Common myeloid progenitor, CD34-positive (primary cell): ENCODE results near the gene WDR83.
"Not testable (repeated sequence)": the region's sequence is repeated elsewhere in the genome, so short reads cannot be mapped to it uniquely, and the experiment has no call there.

ENCODE experiments used
- CTCF ChIA-PET: fragments of 350-600 bp; sonication (Branson Sonifier 250); formaldehyde crosslinking; loops from one replicate; lab custom pipeline; 2021; ENCODE audit warnings: antibody characterized with exemption; lab: Charles Lee
- POLR2A ChIA-PET: fragments of 350-600 bp; sonication (Branson Sonifier 250); formaldehyde crosslinking; loops from one replicate; lab custom pipeline; 2021; ENCODE audit warnings: antibody characterized with exemption; lab: Charles Lee
- DNase-seq, 3 donors: peaks; one replicate each; pipeline versions ENCODE4 v3.0.0 to v3.0.0-alpha.2; 2013
- H3K27ac ChIP-seq, 2 experiments: 1 replicate in 1 of 2; 2 replicates in 1 of 2; pipeline ENCODE4 v1.7.0; 2013; ENCODE audit warnings: inconsistent platforms in 2 of 2, low read length in 2 of 2, mild to moderate bottlenecking in 2 of 2, low read depth in 1 of 2, moderate library complexity in 1 of 2; ENCODE audit not compliant: severe bottlenecking in 2 of 2, insufficient read depth in 1 of 2, poor library complexity in 1 of 2
- H3K27me3 ChIP-seq, 5 experiments: replicated peaks in 2 of 5; 1 replicate in 3 of 5; 2 replicates in 2 of 5; pipeline versions ENCODE4 v1.6.1 to v1.7.0; 2013; ENCODE audit warnings: low read length in 4 of 5, mild to moderate bottlenecking in 2 of 5, moderate library complexity in 2 of 5, inconsistent platforms in 1 of 5; ENCODE audit not compliant: insufficient read depth in 5 of 5, control insufficient read depth in 4 of 5
- H3K36me3 ChIP-seq, 4 experiments: 1 replicate in 2 of 4; 2 replicates in 2 of 4; pipeline versions ENCODE4 v1.6.1 to v1.7.0; 2013; ENCODE audit warnings: low read length in 3 of 4, control low read depth in 1 of 4, mild to moderate bottlenecking in 1 of 4; ENCODE audit not compliant: control insufficient read depth in 4 of 4, insufficient read depth in 4 of 4
- H3K4me1 ChIP-seq, 4 experiments: 1 replicate in 3 of 4; 2 replicates in 1 of 4; pipeline versions ENCODE4 v1.6.1 to v1.7.1; 2013; ENCODE audit warnings: low read length in 3 of 4, mild to moderate bottlenecking in 3 of 4, control low read depth in 1 of 4, inconsistent platforms in 1 of 4, moderate library complexity in 1 of 4; ENCODE audit not compliant: control insufficient read depth in 4 of 4, insufficient read depth in 4 of 4; ENCODE audit errors: control extremely low read depth in 1 of 4
- H3K4me3 ChIP-seq, 7 experiments: 1 replicate in 4 of 7; 2 replicates in 3 of 7; pipeline versions ENCODE4 v1.5.1 to v1.7.0; 2013; ENCODE audit warnings: mild to moderate bottlenecking in 7 of 7, low read length in 6 of 7, moderate library complexity in 6 of 7, inconsistent platforms in 2 of 7, low read depth in 2 of 7, control low read depth in 1 of 7; ENCODE audit not compliant: insufficient read depth in 4 of 7, control insufficient read depth in 1 of 7; ENCODE audit errors: extremely low read depth in 1 of 7
- H3K9me3 ChIP-seq, 5 experiments: 1 replicate in 4 of 5; 2 replicates in 1 of 5; pipeline versions ENCODE4 v1.6.1 to v1.7.1; 2013; ENCODE audit warnings: low read length in 4 of 5, mild to moderate bottlenecking in 2 of 5, inconsistent platforms in 1 of 5, low read depth in 1 of 5, moderate library complexity in 1 of 5; ENCODE audit not compliant: control insufficient read depth in 4 of 5, insufficient read depth in 2 of 5; ENCODE audit errors: control extremely low read depth in 1 of 5
- WGBS: methylation state at CpG from one replicate; pipeline ENCODE4 v1.1.5; 2013; ENCODE audit not compliant: insufficient coverage; 5-methylcytosine and 5-hydroxymethylcytosine counted together

Gene WDR83

GRCh38 chr19:12696366-12697335 is 30.0 kb downstream of the WDR83 start, which contains the start of gene FBXW9:
Gene FBXW9, minus strand, starts transcription at chr19:12696631. Its CDS starts 50 bp downstream, at chr19:12696581.
- 4% methylated on average over 56 of the region's 59 CpGs for WGBS
- POLR2A ChIA-PET = interaction anchor here (0.5 to 1.7 kb wide), 8 partner anchors 12 to 1721 kb away, joined by 3 to 10 read pairs (median 3); partner anchors contain the start of gene DHPS

GRCh38 chr19:12697425-12697824 is 30.8 kb downstream of the WDR83 start:
- WGBS = 97% methylated on average over 21 of the region's 22 CpGs
- POLR2A ChIA-PET, H3K27me3 ChIP-seq, H3K9me3 ChIP-seq, DNase-seq: not testable (repeated sequence)
- peaks cover 9 to 48% (median 24%) of the 10 kb centered on the region in 4 experiments for H3K36me3 ChIP-seq
- CTCF ChIA-PET = interaction anchor here (0.9 to 3.5 kb wide), 5 partner anchors 13 to 35 kb away, joined by 3 to 27 read pairs (median 4); no protein-coding TSS in a partner anchor
- peaks cover 7 to 43% (median 32%) of the 10 kb centered on the region in 4 experiments for H3K4me1 ChIP-seq
- peak overlapping the region in 5 of 7 experiments; percentile 82 to 93 (median 85) for H3K4me3 ChIP-seq
- peak overlapping the region; percentile 68 to 87 for H3K27ac ChIP-seq

More at GRCh38 chr19:12696366-12697335, 30.0 kb downstream of the WDR83 start, which contains the start of gene FBXW9:
- CTCF ChIA-PET = interaction anchor here (0.7 to 3.5 kb wide), 13 partner anchors 11 to 132 kb away, joined by 3 to 27 read pairs (median 3); partner anchors contain the start of genes DHPS and JUNB
- Histone ChIP-seq H3K36me3 (peaks cover 6 to 40% (median 18%) of the 10 kb centered on the region in 4 experiments), H3K4me1 (peaks cover 7 to 43% (median 32%) of the 10 kb centered on the region in 4 experiments), H3K27me3 (no peaks in the 10 kb centered on the region), H3K27ac (peak within 1 kb of the TSS; percentile 68 to 87), H3K9me3 (no peaks in the 10 kb centered on the region), H3K4me3 (peak within 1 kb of the TSS; percentile 60 to 93 (median 84))
- peak; percentile 99 for DNase-seq

GRCh38 chr19:12698138-12698537 is 31.5 kb downstream of the WDR83 start:
- Histone ChIP-seq H3K27ac (peak overlapping the region in 1 of 2 experiments; percentile 43), H3K9me3 (no peaks in the 10 kb centered on the region)

GRCh38 chr19:12701596-12702282 is 35.1 kb downstream of the WDR83 start:
- no peak for DNase-seq
- H3K4me3 ChIP-seq = no peak overlapping the region
- no peak overlapping the region for H3K27ac ChIP-seq
- H3K4me1 ChIP-seq = peaks cover 5 to 22% (median 15%) of the 10 kb centered on the region in 4 experiments
- ChIA-PET POLR2A (no interaction called here), CTCF (no interaction called here)
- H3K9me3 ChIP-seq = no peaks in the 10 kb centered on the region
- peaks cover 13 to 81% (median 59%) of the 10 kb centered on the region in 4 experiments for H3K36me3 ChIP-seq
- 96% methylated on average over 32 of the region's 33 CpGs for WGBS
- no peaks in the 10 kb centered on the region for H3K27me3 ChIP-seq

More at GRCh38 chr19:12698138-12698537, 31.5 kb downstream of the WDR83 start:
- 71% methylated on average over 3 of the region's 6 CpGs for WGBS
- ChIA-PET POLR2A (no interaction called here), CTCF (interaction anchor here (0.7 to 3.5 kb wide), 4 partner anchors 17 to 62 kb away, joined by 3 to 27 read pairs (median 4); no protein-coding TSS in a partner anchor)
- peak in 1 of 3 donors; percentile 9 for DNase-seq
- H3K4me1 ChIP-seq = peaks cover 7 to 43% (median 32%) of the 10 kb centered on the region in 4 experiments
- H3K4me3 ChIP-seq = no peak overlapping the region
- H3K27me3 ChIP-seq = no peaks in the 10 kb centered on the region
- peaks cover 9 to 49% (median 31%) of the 10 kb centered on the region in 4 experiments for H3K36me3 ChIP-seq

- H3K27ac ChIP-seq = peak overlapping the region in 1 of 2 experiments; percentile 9
- peaks cover 0 to 9% (median 4%) of the 10 kb centered on the region in 4 experiments for H3K4me1 ChIP-seq
- no peak overlapping the region for H3K4me3 ChIP-seq
- peaks cover 14 to 87% (median 65%) of the 10 kb centered on the region in 4 experiments for H3K36me3 ChIP-seq
- DNase-seq = peak; percentile 78 to 89 (median 89)
- H3K27me3 ChIP-seq = no peaks in the 10 kb centered on the region
- CTCF ChIA-PET = interaction anchor here (0.7 to 1.5 kb wide), 3 partner anchors 14 to 54 kb away, joined by 3 to 4 read pairs (median 3); no protein-coding TSS in a partner anchor
- POLR2A ChIA-PET = interaction anchor here (0.5 kb wide), 1 partner anchor 40 kb away, joined by 3 read pairs; no protein-coding TSS in a partner anchor
- WGBS = 87% methylated on average over 8 of the region's 9 CpGs
- H3K9me3 ChIP-seq = no peaks in the 10 kb centered on the region
Measured at GRCh38 chr19:12703046-12703445, 36.4 kb downstream of the WDR83 start.

- peaks cover 18 to 87% (median 70%) of the 10 kb centered on the region in 4 experiments for H3K36me3 ChIP-seq
- no peaks in the 10 kb centered on the region for H3K27me3 ChIP-seq
- POLR2A ChIA-PET = no interaction called here
- 99% methylated on average over 11 of the region's 13 CpGs for WGBS
- no peak overlapping the region for H3K4me3 ChIP-seq
- H3K9me3 ChIP-seq = no peaks in the 10 kb centered on the region
- CTCF ChIA-PET = no interaction called here
- H3K27ac ChIP-seq = no peak overlapping the region
- H3K4me1 ChIP-seq = no peaks in the 10 kb centered on the region
- DNase-seq = no peak
Measured at GRCh38 chr19:12705169-12705568, 38.6 kb downstream of the WDR83 start.
